Measurements from ENCODE around the gene NTF4. TPM values are rescaled to one million over a fixed set of nuclear protein-coding genes. Genes with fewer than 3 reads are reported as not detected.
A peak's percentile ranks its signal among the peaks of the same experiment; 100 is the strongest.

Gene NTF4, protein sequence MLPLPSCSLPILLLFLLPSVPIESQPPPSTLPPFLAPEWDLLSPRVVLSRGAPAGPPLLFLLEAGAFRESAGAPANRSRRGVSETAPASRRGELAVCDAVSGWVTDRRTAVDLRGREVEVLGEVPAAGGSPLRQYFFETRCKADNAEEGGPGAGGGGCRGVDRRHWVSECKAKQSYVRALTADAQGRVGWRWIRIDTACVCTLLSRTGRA
- total RNA-seq: 11.8 TPM in 2 replicates
- 17.0 and 31.7 TPM in 2 replicates for polyA plus RNA-seq

DNA sequence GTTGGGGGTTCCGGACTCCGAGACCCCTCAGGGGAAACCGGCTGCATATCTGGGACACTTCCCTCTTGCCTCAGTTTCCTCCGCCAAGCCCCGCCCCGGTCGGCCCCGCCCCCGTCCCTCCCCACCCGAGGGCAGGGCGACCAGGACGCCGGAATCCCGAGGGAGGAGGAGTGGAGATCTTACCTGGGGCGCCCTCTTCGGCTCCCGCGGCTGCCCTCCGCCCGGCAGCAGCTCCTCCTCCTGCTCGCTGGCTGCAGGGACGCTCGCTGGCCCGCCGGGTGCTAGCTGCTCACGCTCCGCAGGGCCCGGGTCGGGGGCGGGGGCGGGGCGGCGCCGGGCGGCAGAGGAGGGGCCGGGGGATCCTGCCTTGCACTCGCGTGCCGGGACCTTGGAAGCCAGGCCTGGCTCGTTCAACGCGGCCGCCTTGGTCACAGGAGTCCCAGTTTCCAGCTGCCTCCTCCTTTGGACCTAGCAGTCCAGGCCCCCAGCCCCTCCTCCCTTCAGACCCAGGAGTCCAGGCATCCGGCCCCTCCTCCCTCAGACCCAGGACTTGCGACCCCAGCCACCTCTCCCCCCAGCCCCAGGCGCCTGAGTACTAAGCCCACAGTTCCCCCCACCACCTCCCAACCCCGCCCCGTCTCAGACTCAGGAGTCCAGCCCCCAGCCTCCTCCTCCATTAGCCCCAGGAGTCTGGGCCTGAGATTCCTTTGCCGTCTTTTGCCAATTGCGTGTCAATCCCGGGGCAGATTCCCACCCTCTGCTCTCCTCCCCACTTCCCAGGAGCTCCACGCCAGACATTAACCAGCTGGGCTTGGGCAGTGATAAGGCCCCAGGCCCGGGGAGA lies at the start of gene NTF4:
Gene NTF4, minus strand, starts transcription at position 51 of the 844 bp plus-strand sequence. CDS start 2,821 bp downstream, outside the sequence.
- DNase-seq (ENCODE audit: low read depth in 1 of 2, low spot score in 1 of 2): peak; percentile 50 to 88
- no peaks in the 10 kb centered on the region for H3K27me3 ChIP-seq
- H3K27ac ChIP-seq: peak within 1 kb of the TSS; percentile 93

DNA sequence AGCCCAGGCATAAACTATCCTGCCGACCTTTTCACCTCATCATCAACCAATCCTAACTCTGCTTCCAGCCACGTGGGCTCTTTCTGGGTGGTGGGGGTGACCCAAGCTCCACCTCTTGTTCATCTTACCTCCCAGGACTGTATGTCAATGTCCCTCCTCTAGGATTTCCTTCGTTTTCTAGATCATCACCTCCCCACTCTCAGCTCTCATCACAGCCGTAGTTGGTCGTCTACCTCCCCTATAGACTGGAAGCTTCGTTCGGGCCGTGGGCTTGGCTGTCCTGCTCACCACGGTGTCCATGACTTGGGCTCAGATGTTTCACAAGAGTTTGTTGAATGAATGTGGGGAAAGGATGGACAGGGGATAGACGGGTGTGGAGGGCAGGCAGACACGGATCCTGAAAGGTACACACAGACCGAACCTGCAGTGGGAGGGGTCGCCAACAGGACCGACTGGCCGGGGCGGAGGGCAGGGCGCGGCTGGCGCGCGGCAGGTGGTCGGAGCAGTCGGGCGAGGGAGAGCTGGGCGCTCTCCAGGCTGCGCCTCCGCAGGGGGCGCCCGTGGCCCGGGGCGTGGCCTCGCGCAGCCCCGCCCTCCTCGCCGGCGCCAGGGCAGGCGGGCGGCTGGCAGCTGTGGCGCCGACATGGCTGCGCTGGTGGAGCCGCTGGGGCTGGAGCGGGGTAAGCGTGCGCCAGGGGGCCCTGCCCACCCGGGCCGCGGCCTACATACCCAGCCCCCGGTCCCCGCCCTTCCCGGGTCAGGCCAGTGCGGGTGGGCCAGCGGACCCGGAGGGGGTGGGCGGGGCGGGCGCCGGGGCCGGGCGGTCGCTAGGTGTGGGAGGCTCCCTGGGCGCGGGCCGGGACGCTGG lies 49.4 kb upstream of the NTF4 start, which contains the start of gene LIN7B:
Gene LIN7B, plus strand, starts transcription at position 609 of the 868 bp plus-strand sequence. Its CDS starts 35 bp downstream, at position 644.
- H3K27me3 ChIP-seq: no peaks in the 10 kb centered on the region
- H3K36me3 ChIP-seq: peaks cover 3% of the 10 kb centered on the region
- TF ChIP-seq, protein P1, sequence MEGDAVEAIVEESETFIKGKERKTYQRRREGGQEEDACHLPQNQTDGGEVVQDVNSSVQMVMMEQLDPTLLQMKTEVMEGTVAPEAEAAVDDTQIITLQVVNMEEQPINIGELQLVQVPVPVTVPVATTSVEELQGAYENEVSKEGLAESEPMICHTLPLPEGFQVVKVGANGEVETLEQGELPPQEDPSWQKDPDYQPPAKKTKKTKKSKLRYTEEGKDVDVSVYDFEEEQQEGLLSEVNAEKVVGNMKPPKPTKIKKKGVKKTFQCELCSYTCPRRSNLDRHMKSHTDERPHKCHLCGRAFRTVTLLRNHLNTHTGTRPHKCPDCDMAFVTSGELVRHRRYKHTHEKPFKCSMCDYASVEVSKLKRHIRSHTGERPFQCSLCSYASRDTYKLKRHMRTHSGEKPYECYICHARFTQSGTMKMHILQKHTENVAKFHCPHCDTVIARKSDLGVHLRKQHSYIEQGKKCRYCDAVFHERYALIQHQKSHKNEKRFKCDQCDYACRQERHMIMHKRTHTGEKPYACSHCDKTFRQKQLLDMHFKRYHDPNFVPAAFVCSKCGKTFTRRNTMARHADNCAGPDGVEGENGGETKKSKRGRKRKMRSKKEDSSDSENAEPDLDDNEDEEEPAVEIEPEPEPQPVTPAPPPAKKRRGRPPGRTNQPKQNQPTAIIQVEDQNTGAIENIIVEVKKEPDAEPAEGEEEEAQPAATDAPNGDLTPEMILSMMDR (IDR thresholded peaks at IDR 0.05; ENCODE audit: low read depth, low read length): peak; percentile 38
- peak within 1 kb of the TSS; percentile 47 for H3K4me3 ChIP-seq
- H3K9me3 ChIP-seq (ENCODE audit: low read depth): no peaks in the 10 kb centered on the region
- H3K4me1 ChIP-seq (ENCODE audit: low read depth): peaks cover 48% of the 10 kb centered on the region
- peak within 1 kb of the TSS; percentile 88 for H3K27ac ChIP-seq
- peak; percentile 73 to 94 for DNase-seq (ENCODE audit: low read depth in 1 of 2, low spot score in 1 of 2)

More for the DNA sequence above, at the start of gene NTF4:
- TF ChIP-seq, protein P1 (IDR thresholded peaks at IDR 0.05; ENCODE audit: low read depth, low read length): no peak
- no peaks in the 10 kb centered on the region for H3K9me3 ChIP-seq (ENCODE audit: low read depth)
- H3K4me3 ChIP-seq: peak within 1 kb of the TSS; percentile 43
- peaks cover 45% of the 10 kb centered on the region for H3K4me1 ChIP-seq (ENCODE audit: low read depth)
- H3K36me3 ChIP-seq: no peaks in the 10 kb centered on the region

DNA sequence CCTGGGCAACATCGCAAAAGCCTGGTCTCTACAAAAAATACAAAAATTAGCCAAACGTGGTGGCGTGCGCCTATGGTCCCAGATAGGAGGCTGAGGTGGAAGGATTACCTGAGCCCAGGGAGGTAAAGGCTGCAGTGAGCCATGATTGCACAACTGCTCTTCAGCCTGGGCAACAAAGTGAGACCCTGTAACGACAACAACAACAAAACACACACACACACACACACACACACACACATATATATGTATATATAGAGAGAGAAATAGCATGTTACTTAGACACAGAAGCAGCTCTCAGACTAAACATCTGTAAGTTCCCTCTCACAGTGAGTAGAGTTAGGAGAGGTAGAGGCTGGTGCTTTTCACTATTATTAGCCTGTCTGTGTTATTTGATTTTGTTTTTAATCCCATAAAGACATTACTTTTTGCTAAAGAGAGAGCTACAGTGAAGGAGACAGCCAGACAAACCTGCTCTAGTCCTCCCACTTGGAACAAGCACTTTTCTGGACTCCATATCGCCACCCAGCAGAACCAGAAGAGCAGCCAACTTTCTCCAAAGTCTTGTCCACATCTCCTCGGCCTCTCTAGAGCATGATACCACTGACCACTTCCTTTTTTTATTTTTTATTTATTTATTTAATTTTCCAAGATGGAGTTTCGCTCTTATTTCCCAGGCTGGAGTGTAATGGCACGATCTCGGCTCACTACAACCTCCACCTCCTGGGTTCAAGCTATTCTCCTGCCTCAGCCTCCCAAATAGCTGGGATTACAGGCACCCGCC lies 46.8 kb upstream of the NTF4 start:
- no peaks in the 10 kb centered on the region for H3K9me3 ChIP-seq (ENCODE audit: low read depth)
- H3K36me3 ChIP-seq: peaks cover 25% of the 10 kb centered on the region
- no peak for DNase-seq (ENCODE audit: low read depth in 1 of 2, low spot score in 1 of 2)
- peaks cover 49% of the 10 kb centered on the region for H3K4me1 ChIP-seq (ENCODE audit: low read depth)
- H3K4me3 ChIP-seq: no peak overlapping the region
- TF ChIP-seq, protein P1 (IDR thresholded peaks at IDR 0.05; ENCODE audit: low read depth, low read length): no peak
- H3K27ac ChIP-seq: peak overlapping the region; percentile 83
- no peaks in the 10 kb centered on the region for H3K27me3 ChIP-seq

DNA sequence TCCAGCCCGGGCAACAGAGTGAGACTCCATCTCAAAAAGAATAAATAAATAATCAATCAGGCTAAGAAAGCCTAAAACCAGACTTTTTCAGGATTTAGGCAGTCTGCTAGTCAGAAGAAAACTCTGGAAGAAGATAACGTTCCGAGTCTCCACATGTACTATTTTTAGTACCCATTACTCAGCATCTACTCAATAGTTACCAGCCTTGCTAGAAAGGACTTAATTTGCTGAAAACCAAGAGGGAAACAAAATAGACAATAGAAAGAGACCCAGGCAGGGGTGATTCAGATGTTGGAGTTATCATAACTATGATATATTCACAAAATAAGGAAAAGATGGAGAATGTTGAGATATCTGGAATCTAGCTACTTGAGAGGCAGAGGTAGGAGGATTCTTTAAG lies 45.9 kb upstream of the NTF4 start:
- Histone ChIP-seq H3K9me3 (ENCODE audit: low read depth) (no peaks in the 10 kb centered on the region), H3K27ac (peak overlapping the region; percentile 83), H3K4me3 (no peak overlapping the region), H3K27me3 (no peaks in the 10 kb centered on the region), H3K4me1 (ENCODE audit: low read depth) (peaks cover 49% of the 10 kb centered on the region), H3K36me3 (peaks cover 27% of the 10 kb centered on the region)
- no peak for DNase-seq (ENCODE audit: low read depth in 1 of 2, low spot score in 1 of 2)
- TF ChIP-seq, protein P1 (IDR thresholded peaks at IDR 0.05; ENCODE audit: low read depth, low read length): no peak

Measured in cardiac muscle cell (in vitro differentiated cells and primary cell).